Endodermal cell (in vitro differentiated cells): ENCODE data around the gene DGKD. TPM values are rescaled to one million over a fixed set of nuclear protein-coding genes. Genes with fewer than 3 reads are reported as not detected.
A peak's percentile ranks its signal among the peaks of the same experiment; 100 is the strongest.
"Not testable (repeated sequence)": the region's sequence is repeated elsewhere in the genome, so short reads cannot be mapped to it uniquely, and the experiment has no call there.

Experiments
- DNase-seq: peaks from one replicate; pipeline ENCODE4 v3.0.0-alpha.2; 2017
- H3K27ac ChIP-seq: 2 replicates; pipeline ENCODE4 v1.5.1; 2013; ENCODE audit warnings: mild to moderate bottlenecking, low read depth, low read length, moderate library complexity
- H3K27me3 ChIP-seq: 2 replicates; pipeline ENCODE4 v1.6.1; 2013; ENCODE audit warnings: mild to moderate bottlenecking, low read length, moderate library complexity; ENCODE audit not compliant: insufficient read depth, control insufficient read depth, poor library complexity, severe bottlenecking
- H3K36me3 ChIP-seq: 2 replicates; pipeline ENCODE4 v1.7.0; 2013; ENCODE audit warnings: mild to moderate bottlenecking, low read length, moderate library complexity; ENCODE audit not compliant: control insufficient read depth, insufficient read depth
- H3K4me1 ChIP-seq: one replicate; pipeline ENCODE4 v1.7.0; 2013; ENCODE audit warnings: low read length; ENCODE audit not compliant: control insufficient read depth, insufficient read depth
- H3K4me3 ChIP-seq: 2 replicates; pipeline ENCODE4 v1.5.1; 2013; ENCODE audit warnings: mild to moderate bottlenecking, low read length, moderate library complexity
- H3K9ac ChIP-seq: 2 replicates; pipeline ENCODE4 v1.6.1; 2013; ENCODE audit warnings: mild to moderate bottlenecking, low read length, moderate library complexity; ENCODE audit not compliant: poor library complexity, severe bottlenecking; ENCODE audit errors: extremely low read depth
- H3K9me3 ChIP-seq: 2 replicates; pipeline ENCODE4 v1.6.1; 2013; ENCODE audit warnings: mild to moderate bottlenecking, low read length, moderate library complexity; ENCODE audit not compliant: control insufficient read depth
- H3K27ac Mint-ChIP-seq: 2 replicates; pipeline ENCODE4 v1.8.0; 2020; ENCODE audit warnings: mixed read lengths
- H3K27me3 Mint-ChIP-seq: 2 replicates; pipeline ENCODE4 v1.8.0; 2021; ENCODE audit warnings: mild to moderate bottlenecking, mixed read lengths; ENCODE audit not compliant: insufficient read depth
- H3K36me3 Mint-ChIP-seq: 2 replicates; pipeline ENCODE4 v1.8.0; 2020; ENCODE audit warnings: low read depth, mixed read lengths
- H3K4me1 Mint-ChIP-seq: 2 replicates; pipeline ENCODE4 v1.8.0; 2020; ENCODE audit warnings: mixed read lengths
- H3K4me3 Mint-ChIP-seq: 2 replicates; pipeline ENCODE4 v1.8.0; 2020; ENCODE audit warnings: mild to moderate bottlenecking, moderate library complexity, mixed read lengths
- H3K9me3 Mint-ChIP-seq: 2 replicates; pipeline ENCODE4 v1.8.0; 2020; ENCODE audit warnings: mild to moderate bottlenecking, mixed read lengths
- WGBS, 2 experiments: methylation state at CpG; one replicate each; pipeline versions ENCODE4 v1.1.5 to v1.1.7; 2013; ENCODE audit warnings: missing lambda C conversion rate in 2 of 2, mixed read lengths in 1 of 2; ENCODE audit not compliant: insufficient coverage in 1 of 2, insufficient read length in 1 of 2; 5-methylcytosine and 5-hydroxymethylcytosine counted together
- total RNA-seq, 2 donors: library from RNA; stranded (reverse); fragmentation: NEBNext Ultra II Directional in 1 of 2; extraction: Animal tissue kit (Norgen Biotek cat#: 25700) in 1 of 2; gene quantifications; 2 replicates in 1 of 2; 3 replicates in 1 of 2; pipeline ENCODE4 v1.2.1, GENCODE V29; 2021
- TF ChIP-seq, protein P1 (sequence below): fragments of 200-600 bp; sonication (generic); conservative IDR thresholded peaks from 2 replicates; pipeline ENCODE4 v1.5.0; 2021; ENCODE audit warnings: antibody characterized with exemption, mild to moderate bottlenecking

The DGKD gene
- total RNA-seq, 2 donors from 2014 or later, result 39.2 to 46.9 TPM

DNA sequence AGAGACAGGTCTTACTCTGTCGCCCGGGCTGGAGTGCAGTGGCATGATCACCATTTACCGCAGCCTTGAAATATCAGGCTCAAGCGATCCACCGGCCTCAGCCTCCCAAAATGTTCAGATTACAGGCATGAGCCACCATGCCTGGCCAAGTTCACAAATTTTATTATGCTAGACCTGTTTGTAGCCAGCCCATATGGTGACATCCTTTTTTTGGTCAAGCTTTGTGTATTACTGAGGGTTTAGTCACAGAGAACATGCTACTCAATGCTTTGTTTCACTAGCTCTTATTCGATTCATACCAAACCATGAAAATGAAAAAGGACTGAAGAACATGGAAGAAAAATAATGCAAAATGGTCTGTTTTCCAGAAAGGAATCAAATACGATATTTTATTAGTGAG lies 41.4 kb downstream of the DGKD start:
- Histone ChIP-seq H3K27me3 (no peaks in the 10 kb centered on the region), H3K9ac (no peak overlapping the region), H3K4me1 (no peaks in the 10 kb centered on the region), H3K9me3 (no peaks in the 10 kb centered on the region), H3K36me3 (peaks cover 13% of the 10 kb centered on the region), H3K4me3 (no peak overlapping the region), H3K27ac (no peak overlapping the region)
- WGBS, 2 experiments, result 87 to 93% methylated on average over 7 of the region's 7 CpGs
- H3K27me3 Mint-ChIP-seq, result no peaks in the 10 kb centered on the region
- TF ChIP-seq, protein P1, sequence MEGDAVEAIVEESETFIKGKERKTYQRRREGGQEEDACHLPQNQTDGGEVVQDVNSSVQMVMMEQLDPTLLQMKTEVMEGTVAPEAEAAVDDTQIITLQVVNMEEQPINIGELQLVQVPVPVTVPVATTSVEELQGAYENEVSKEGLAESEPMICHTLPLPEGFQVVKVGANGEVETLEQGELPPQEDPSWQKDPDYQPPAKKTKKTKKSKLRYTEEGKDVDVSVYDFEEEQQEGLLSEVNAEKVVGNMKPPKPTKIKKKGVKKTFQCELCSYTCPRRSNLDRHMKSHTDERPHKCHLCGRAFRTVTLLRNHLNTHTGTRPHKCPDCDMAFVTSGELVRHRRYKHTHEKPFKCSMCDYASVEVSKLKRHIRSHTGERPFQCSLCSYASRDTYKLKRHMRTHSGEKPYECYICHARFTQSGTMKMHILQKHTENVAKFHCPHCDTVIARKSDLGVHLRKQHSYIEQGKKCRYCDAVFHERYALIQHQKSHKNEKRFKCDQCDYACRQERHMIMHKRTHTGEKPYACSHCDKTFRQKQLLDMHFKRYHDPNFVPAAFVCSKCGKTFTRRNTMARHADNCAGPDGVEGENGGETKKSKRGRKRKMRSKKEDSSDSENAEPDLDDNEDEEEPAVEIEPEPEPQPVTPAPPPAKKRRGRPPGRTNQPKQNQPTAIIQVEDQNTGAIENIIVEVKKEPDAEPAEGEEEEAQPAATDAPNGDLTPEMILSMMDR, result no peak
- H3K36me3 Mint-ChIP-seq, result peaks cover 34% of the 10 kb centered on the region
- no peak for DNase-seq
- no peak overlapping the region for H3K27ac Mint-ChIP-seq
- peaks cover 21% of the 10 kb centered on the region for H3K4me1 Mint-ChIP-seq
- no peak overlapping the region for H3K4me3 Mint-ChIP-seq
- H3K9me3 Mint-ChIP-seq, result no peaks in the 10 kb centered on the region

DNA sequence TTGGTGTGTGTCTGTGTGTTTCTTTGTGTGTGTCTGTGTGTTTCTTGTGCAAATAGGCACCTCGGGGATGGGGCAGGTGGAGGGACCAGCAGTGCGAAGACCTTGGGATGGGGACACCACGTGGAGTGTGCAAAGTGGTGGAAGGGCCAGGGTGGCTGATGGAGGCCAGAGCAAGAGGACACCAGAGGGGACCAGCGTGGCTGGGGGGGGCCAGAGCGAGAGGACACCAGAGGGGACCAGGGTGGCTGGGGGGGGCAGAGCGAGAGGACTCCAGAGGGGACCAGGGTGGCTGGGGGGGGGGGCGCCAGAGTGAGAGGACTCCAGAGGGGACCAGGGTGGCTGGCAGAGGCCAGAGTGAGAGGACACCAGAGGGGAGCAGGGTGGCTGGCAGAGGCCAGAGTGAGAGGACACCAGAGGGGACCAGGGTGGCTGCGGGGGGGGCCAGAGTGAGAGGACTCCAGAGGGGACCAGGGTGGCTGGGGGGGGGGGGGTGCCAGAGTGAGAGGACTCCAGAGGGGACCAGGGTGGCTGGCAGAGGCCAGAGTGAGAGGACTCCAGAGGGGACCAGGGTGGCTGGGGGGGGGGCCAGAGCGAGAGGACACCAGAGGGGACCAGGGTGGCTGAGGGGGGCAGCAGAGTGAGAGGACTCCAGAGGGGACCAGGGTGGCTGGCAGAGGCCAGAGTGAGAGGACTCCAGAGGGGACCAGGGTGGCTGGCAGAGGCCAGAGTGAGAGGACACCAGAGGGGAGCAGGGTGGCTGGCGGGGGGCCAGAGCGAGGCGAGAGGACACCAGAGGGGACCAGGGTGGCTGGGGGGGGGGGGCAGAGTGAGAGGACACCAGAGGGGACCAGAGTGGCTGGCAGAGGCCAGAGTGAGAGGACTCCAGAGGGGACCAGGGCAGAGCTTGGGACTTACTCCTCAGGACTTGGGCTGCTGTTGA lies 42.7 kb downstream of the DGKD start:
- not testable (repeated sequence) for H3K9me3 Mint-ChIP-seq, DNase-seq, H3K27me3 ChIP-seq, H3K4me1 ChIP-seq, H3K27ac ChIP-seq, H3K9ac ChIP-seq, H3K4me3 ChIP-seq, H3K27me3 Mint-ChIP-seq, H3K36me3 ChIP-seq, H3K9me3 ChIP-seq, H3K4me3 Mint-ChIP-seq
- WGBS, 2 experiments, result 88 to 95% methylated on average over 4 to 11 of the region's 12 CpGs
- Mint-ChIP-seq H3K4me1 (peaks cover 22% of the 10 kb centered on the region), H3K36me3 (peaks cover 25% of the 10 kb centered on the region), H3K27ac (peak overlapping the region; percentile 74)

GRCh38 chr2:233399306-233400225 lies 45.3 kb downstream of the DGKD start:
- Mint-ChIP-seq H3K27ac (peak overlapping the region; percentile 83), H3K36me3 (peaks cover 23% of the 10 kb centered on the region), H3K27me3 (no peaks in the 10 kb centered on the region), H3K9me3 (no peaks in the 10 kb centered on the region), H3K4me1 (peaks cover 33% of the 10 kb centered on the region), H3K4me3 (no peak overlapping the region)
- Histone ChIP-seq H3K27me3 (no peaks in the 10 kb centered on the region), H3K4me1 (no peaks in the 10 kb centered on the region), H3K27ac (no peak overlapping the region), H3K4me3 (no peak overlapping the region), H3K9me3 (no peaks in the 10 kb centered on the region), H3K36me3 (peaks cover under 1% of the 10 kb centered on the region), H3K9ac (no peak overlapping the region)
- TF ChIP-seq, protein P1, result no peak
- DNase-seq, result peak; percentile 74
- 78 to 88% methylated on average over 3 to 8 of the region's 8 CpGs for WGBS, 2 experiments
